Mesodermal cell (in vitro differentiated cells): ENCODE measurements around the gene PDGFRB.

Source experiments
- H3K27ac ChIP-seq: 2 replicates; pipeline ENCODE4 v1.7.0; 2013; ENCODE audit warnings: mild to moderate bottlenecking, low read depth, low read length, moderate library complexity; ENCODE audit not compliant: severe bottlenecking
- H3K36me3 ChIP-seq: 2 replicates; pipeline ENCODE4 v1.7.1; 2013; ENCODE audit warnings: mild to moderate bottlenecking, low read length, moderate library complexity; ENCODE audit not compliant: control insufficient read depth, insufficient read depth
- H3K4me1 ChIP-seq: one replicate; pipeline ENCODE4 v1.7.1; 2013; ENCODE audit warnings: mild to moderate bottlenecking, low read length; ENCODE audit not compliant: insufficient read depth, control insufficient read depth, poor library complexity, severe bottlenecking
- H3K4me3 ChIP-seq: 2 replicates; pipeline ENCODE4 v1.7.0; 2013; ENCODE audit warnings: low read length, control low read depth, mild to moderate bottlenecking; ENCODE audit not compliant: insufficient read depth, poor library complexity, severe bottlenecking; ENCODE audit errors: extremely low read depth
- H3K9me3 ChIP-seq: 2 replicates; pipeline ENCODE4 v1.7.1; 2013; ENCODE audit warnings: mild to moderate bottlenecking, low read length, moderate library complexity; ENCODE audit not compliant: control insufficient read depth
- WGBS, 2 experiments: methylation state at CpG; one replicate each; pipeline ENCODE4 v1.1.5; 2013; ENCODE audit warnings: missing lambda C conversion rate in 2 of 2; ENCODE audit not compliant: insufficient coverage in 2 of 2; 5-methylcytosine and 5-hydroxymethylcytosine counted together

PDGFRB gene

GRCh38 chr5:150129813-150130492, 25.7 kb downstream of the PDGFRB start:
- WGBS, 2 experiments: 60 to 68% methylated on average over 18 to 20 of the region's 25 CpGs
- peaks cover 10% of the 10 kb centered on the region for H3K4me1 ChIP-seq
- no peak overlapping the region for H3K27ac ChIP-seq
- peaks cover 84% of the 10 kb centered on the region for H3K36me3 ChIP-seq
- no peaks in the 10 kb centered on the region for H3K9me3 ChIP-seq
- no peak overlapping the region for H3K4me3 ChIP-seq

GRCh38 chr5:150129454-150129812, 26.2 kb downstream of the PDGFRB start:
- no peak overlapping the region for H3K4me3 ChIP-seq
- 87 to 89% methylated on average over 7 to 8 of the region's 8 CpGs for WGBS, 2 experiments
- H3K9me3 ChIP-seq: no peaks in the 10 kb centered on the region
- peaks cover 6% of the 10 kb centered on the region for H3K4me1 ChIP-seq
- H3K36me3 ChIP-seq: peaks cover 81% of the 10 kb centered on the region
- no peak overlapping the region for H3K27ac ChIP-seq

- peaks cover 80% of the 10 kb centered on the region for H3K36me3 ChIP-seq
- H3K9me3 ChIP-seq: no peaks in the 10 kb centered on the region
- 97 to 100% methylated on average over 1 to 4 of the region's 6 CpGs for WGBS, 2 experiments
- H3K4me3 ChIP-seq: no peak overlapping the region
- H3K27ac ChIP-seq: no peak overlapping the region
- peaks cover 4% of the 10 kb centered on the region for H3K4me1 ChIP-seq
These were observed 28.8 kb downstream of the PDGFRB start for GRCh38 chr5:150126921-150127265.

GRCh38 chr5:150126199-150126920, 29.3 kb downstream of the PDGFRB start:
- Histone ChIP-seq H3K4me1 (peaks cover 4% of the 10 kb centered on the region), H3K36me3 (peaks cover 80% of the 10 kb centered on the region), H3K4me3 (no peak overlapping the region), H3K27ac (no peak overlapping the region), H3K9me3 (no peaks in the 10 kb centered on the region)
- WGBS, 2 experiments: 93 to 95% methylated on average over 9 to 10 of the region's 10 CpGs

GRCh38 chr5:150125334-150125733, 30.3 kb downstream of the PDGFRB start:
- Histone ChIP-seq H3K4me3 (no peak overlapping the region), H3K27ac (no peak overlapping the region), H3K4me1 (no peaks in the 10 kb centered on the region), H3K36me3 (peaks cover 87% of the 10 kb centered on the region), H3K9me3 (no peaks in the 10 kb centered on the region)
- WGBS, 2 experiments: 96 to 97% methylated on average over 10 of the region's 10 CpGs

GRCh38 chr5:150124596-150124995, 31.0 kb downstream of the PDGFRB start:
- peaks cover 89% of the 10 kb centered on the region for H3K36me3 ChIP-seq
- WGBS, 2 experiments: 83 to 100% methylated on average over 3 to 5 of the region's 8 CpGs
- H3K9me3 ChIP-seq: no peaks in the 10 kb centered on the region

GRCh38 chr5:150124111-150124557, 31.5 kb downstream of the PDGFRB start:
- Histone ChIP-seq H3K27ac (no peak overlapping the region), H3K36me3 (peaks cover 89% of the 10 kb centered on the region), H3K4me3 (no peak overlapping the region), H3K4me1 (no peaks in the 10 kb centered on the region), H3K9me3 (no peaks in the 10 kb centered on the region)
- WGBS, 2 experiments: 89 to 93% methylated on average over 11 of the region's 11 CpGs

More at GRCh38 chr5:150124596-150124995, 31.0 kb downstream of the PDGFRB start:
- H3K4me1 ChIP-seq: no peaks in the 10 kb centered on the region
- H3K27ac ChIP-seq: no peak overlapping the region
- H3K4me3 ChIP-seq: no peak overlapping the region

- Histone ChIP-seq H3K4me1 (no peaks in the 10 kb centered on the region), H3K27ac (no peak overlapping the region), H3K4me3 (no peak overlapping the region), H3K9me3 (no peaks in the 10 kb centered on the region), H3K36me3 (peaks cover 89% of the 10 kb centered on the region)
- 100% methylated on average over 4 of the region's 4 CpGs; no CpG with 5 or more reads in 1 of the 2 experiments for WGBS, 2 experiments
These were observed 32.1 kb downstream of the PDGFRB start for GRCh38 chr5:150123542-150123941.

- Histone ChIP-seq H3K27ac (no peak overlapping the region), H3K4me3 (no peak overlapping the region), H3K36me3 (peaks cover 89% of the 10 kb centered on the region), H3K9me3 (no peaks in the 10 kb centered on the region), H3K4me1 (no peaks in the 10 kb centered on the region)
- 95 to 96% methylated on average over 14 to 15 of the region's 15 CpGs for WGBS, 2 experiments
These were observed 32.8 kb downstream of the PDGFRB start for GRCh38 chr5:150122536-150123481.

- 64 to 74% methylated on average over 5 of the region's 5 CpGs for WGBS, 2 experiments
- Histone ChIP-seq H3K36me3 (peaks cover 92% of the 10 kb centered on the region), H3K4me1 (no peaks in the 10 kb centered on the region), H3K4me3 (no peak overlapping the region), H3K27ac (no peak overlapping the region), H3K9me3 (no peaks in the 10 kb centered on the region)
These were observed 33.5 kb downstream of the PDGFRB start for GRCh38 chr5:150122158-150122510.
